Femur (tissue), 1 donor: ENCODE measurements around the gene SMG5.
"Not testable (repeated sequence)": the region's sequence is repeated elsewhere in the genome, so short reads cannot be mapped to it uniquely, and the experiment has no call there.

Experiments used
- DNase-seq: peaks from one replicate; pipeline ENCODE4 v3.0.0-alpha.2; 2017

The SMG5 gene

DNA sequence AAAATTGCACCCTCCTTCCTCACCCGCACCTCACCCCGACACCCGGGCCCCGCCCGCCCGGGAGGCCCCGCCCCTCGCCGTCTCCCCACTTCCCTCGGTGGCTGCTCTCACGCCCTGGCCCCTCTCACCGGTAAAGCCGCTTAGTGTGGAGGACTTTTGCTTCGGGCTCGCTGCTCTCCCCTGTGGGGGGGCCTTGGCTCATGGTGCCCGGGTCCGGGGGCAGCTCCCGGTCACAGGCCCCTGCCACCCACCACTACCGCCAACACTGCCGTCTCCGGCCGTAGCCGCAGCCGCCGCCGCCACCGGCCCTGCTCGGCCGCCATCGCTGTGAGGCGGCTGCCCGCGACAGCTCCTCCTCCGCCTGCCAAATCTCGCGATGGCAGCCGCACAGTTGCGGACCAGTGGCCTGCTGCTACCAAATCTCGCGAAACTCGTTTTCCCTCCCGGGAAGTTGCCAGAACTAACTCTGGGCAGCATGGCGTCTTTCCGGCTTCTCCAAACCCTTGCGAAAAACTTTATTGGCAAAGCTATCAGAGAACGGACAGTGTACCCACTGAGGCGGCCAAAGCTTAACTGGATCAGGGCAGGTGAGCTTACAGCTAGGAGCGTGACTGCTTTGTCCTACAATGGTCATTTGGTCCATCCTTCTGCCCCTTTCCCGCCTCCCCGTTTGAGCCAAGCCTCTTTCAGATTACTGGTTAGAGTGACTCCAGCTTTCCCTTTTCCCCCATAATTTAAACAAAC is at the start of gene SMG5:
TSS of gene SMG5 (minus strand) at position 347 of the 744 bp plus-strand sequence. CDS start at position 202, 145 bp downstream.
- peak; percentile 99 for DNase-seq

DNA sequence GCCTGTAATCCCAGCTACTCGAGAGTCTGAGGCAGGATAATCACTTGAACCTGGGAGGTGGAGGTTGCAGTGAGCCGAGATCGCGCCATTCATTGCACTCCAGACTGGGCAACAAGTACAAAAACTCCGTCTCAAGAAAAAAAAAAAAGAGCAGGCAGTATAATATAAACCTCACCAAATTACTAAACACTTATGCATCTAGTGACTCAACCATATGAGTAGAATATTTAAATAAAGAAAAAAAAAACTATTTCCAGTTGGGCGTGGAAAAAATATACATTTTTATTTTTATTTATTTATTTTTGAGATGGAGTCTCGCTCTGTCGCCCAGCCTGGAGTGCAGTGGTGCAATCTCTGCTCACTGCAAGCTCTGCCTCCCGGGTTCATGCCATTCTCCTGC is 40.6 kb upstream of the SMG5 start:
- not testable (repeated sequence) for DNase-seq

GRCh38 chr1:156320560-156320959 is 37.9 kb upstream of the SMG5 start:
- no peak for DNase-seq

DNA sequence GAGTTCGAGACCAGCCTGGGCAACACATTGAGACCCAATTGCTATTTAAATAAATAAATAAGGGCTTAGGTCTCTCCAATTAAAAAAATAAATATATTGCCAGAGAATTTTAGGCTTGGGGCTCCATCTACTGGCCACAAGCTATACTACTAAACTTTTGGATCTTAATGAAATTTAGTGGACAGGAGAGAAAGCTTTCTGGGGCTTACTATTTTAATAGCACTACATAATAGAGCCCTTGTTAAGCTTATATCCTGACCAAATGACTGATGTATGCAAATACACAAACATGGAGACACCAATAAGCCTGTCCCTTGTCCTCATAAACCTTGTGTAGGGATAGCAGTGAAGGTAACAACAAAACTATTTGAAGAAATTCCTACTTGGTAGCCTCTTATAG is 37.0 kb upstream of the SMG5 start:
- DNase-seq: no peak

GRCh38 chr1:156316909-156317308 is 34.3 kb upstream of the SMG5 start:
- no peak for DNase-seq

GRCh38 chr1:156310962-156311361 is 28.3 kb upstream of the SMG5 start:
- DNase-seq: no peak

- DNase-seq: no peak
Observed at GRCh38 chr1:156308078-156308477, 25.5 kb upstream of the SMG5 start.

DNA sequence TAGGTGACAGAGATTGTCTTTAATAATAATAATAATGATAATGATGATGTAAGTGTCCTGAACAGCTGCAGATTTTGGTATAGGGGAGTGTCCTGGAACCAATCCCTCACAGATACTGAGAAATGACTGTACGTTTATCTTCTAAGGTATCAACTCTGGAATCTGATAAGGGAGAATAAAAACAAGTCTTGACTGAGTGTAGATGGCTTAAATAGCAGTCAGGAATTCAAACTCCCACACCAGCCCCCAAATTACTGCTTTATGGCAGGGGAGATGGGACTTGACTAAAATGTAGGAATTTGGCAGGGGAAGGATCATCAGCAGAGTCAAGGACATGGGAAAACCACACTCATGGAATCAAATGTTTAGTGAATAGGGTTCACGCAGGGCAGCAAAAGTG is 22.6 kb upstream of the SMG5 start:
- DNase-seq: no peak

DNA sequence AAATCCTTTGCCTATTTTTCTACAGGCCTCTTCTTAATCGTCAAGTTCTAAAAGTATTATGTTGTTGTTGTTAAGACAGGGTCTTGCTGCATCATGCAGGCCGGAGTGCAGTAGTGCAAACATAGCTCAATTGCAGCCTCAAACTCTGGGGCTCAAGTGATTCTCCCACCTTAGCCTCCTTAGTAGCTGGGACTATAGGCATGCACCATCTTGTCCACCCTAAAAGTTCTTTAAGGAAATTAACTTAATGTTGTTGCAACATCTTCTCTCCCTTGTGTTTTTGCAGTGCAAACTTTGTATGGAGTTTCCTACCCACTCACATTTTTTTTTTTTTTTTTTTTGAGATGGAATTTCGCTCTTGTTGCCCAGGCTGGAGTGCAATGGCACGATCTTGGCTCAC is 20.6 kb upstream of the SMG5 start:
- no peak for DNase-seq

DNA sequence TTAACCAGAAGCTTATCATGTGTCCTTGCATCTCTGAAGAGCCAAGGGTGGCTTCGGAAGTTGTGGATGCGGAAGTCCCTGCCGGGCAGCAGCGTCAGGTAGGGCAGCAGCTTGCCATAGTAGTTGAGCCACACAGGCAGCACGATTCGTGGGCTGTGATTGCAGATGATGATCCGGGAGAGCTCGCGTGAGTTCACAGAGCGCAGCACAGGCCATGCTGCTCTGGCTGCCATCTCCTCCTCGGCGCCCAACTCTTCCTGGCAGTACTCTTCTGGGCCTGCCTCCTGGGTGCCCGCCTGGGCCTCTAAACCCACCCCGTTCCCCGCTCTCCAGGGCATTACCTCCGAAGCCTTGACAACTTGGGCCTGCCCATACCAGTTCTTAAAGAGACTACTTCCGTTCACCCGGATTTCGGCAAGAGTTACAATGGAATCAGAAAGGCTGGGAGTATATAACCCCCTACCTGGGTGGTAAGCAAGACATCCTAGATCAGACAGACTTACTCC is 16.3 kb upstream of the SMG5 start, which contains the start of gene VHLL:
TSS of gene VHLL (minus strand) at position 456 of the 506 bp plus-strand sequence. CDS start at position 338, 118 bp downstream.
- DNase-seq: no peak

DNA sequence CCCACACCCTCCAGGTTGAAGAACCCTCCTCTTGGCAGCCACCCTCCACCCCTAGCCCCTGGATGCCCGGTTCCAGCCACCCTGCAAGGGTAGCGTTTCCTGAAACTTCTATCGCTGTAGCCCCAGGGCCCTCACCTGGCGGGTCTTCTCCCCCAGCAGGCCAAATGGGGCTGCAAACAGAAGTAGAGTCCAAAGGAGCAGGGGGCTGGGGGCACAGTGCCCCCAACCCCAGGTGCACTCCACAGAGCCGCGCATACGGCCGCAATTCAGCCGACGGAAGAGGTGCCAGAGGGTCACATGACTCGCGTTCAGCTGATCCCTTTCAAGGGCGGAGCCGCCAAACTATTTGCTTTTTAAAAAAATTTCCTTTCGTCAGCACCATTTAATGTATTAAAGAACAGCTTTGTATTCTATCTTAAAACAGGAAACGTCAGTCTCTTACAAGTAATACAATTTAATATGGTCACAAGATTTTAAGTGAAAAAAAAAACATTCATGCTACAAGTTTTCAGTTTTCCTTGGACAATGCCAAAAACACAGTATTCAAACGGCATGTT is 12.8 kb upstream of the SMG5 start, which contains the start of gene GLMP:
TSS of gene GLMP (minus strand) at position 289 of the 557 bp plus-strand sequence. CDS start at position 255, 34 bp downstream.
- DNase-seq: peak; percentile 82

- DNase-seq: no peak
Observed at GRCh38 chr1:156293895-156294294, 11.3 kb upstream of the SMG5 start.

DNA sequence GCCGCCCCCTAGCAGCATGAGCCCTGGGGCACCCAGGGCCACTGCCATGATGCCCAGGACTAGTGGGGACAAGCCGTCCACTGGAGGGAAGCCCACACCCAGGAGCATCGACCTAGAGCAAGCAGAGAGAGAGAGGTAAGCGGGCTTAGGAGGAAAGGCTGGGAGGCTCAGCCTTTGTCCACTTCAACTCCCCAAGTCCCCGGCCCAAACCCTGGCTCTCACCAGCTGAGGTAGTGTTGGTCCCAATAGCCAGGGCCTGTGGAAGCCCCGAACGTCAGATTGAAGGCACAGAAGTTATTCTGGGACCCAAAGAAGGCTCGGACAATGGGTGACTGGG is 10.4 kb upstream of the SMG5 start:
- DNase-seq: no peak

DNA sequence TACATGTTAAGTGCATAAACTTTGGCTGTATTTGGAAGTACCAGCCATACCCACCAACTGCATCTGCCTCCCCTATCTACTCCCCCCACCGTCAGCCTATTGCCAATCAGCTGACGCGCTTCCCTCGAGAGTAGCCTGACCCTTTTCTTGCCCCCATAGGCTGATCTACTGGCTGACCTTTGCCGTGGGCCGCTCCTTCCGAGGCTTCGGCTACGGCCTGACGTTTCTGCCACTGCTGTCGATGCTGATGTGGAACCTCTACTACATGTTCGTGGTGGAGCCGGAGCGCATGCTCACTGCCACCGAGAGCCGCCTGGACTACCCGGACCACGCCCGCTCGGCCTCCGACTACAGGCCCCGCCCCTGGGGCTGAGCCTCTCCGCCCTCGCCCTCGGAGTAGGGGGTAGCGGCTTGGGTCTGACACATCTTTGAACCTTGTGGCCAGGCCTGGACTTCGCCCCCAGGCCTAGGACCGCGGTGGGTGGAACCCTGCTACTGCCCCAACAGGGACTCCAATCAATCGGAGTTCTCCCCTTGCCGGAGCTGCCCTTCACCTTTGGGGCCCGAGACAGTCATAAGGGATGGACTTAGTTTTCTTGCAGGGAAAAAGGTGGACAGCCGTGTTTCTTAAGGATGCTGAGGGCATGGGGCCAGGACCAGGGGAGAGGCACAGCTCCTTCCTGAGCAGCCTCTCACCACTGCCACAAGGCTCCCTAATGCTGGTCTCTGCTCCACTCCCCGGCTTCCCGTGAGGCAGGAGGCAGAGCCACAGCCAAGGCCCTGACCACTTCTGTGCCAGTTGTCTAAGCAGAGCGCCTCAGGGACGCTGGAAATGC is 8.8 kb upstream of the SMG5 start:
- peak; percentile 92 for DNase-seq

- no peak for DNase-seq
Observed at GRCh38 chr1:156289857-156290256, 7.2 kb upstream of the SMG5 start.

- no peak for DNase-seq
Observed at GRCh38 chr1:156286061-156286460, 3.4 kb upstream of the SMG5 start.

- no peak for DNase-seq
Observed at GRCh38 chr1:156285437-156285836, 2.8 kb upstream of the SMG5 start.

- DNase-seq: no peak
Observed at GRCh38 chr1:156284757-156285156, 2.1 kb upstream of the SMG5 start.

DNA sequence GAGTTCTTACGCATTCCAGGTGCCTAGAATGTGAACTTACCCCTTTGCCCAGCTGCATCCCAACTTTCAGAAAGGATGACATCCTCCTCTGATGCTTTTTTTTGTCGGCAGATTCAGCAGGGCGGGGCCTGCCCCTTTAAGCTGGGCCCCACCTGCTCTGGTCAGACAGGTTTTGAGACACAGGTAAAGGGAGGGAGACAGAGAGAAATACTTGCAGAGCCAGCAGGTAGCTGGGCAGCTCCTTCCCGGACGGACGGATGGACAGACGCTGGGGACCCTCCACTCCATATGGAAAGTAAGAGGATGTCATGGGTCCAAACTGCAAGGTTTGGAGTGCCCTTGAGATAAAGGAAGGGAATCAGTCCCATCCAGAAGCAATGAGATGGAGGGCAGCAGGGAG is 1.5 kb upstream of the SMG5 start, which contains the start of gene TMEM79:
TSS of gene TMEM79 (plus strand) at position 214 of the 400 bp plus-strand sequence. CDS start 902 bp downstream, outside the sequence.
- DNase-seq: no peak

DNA sequence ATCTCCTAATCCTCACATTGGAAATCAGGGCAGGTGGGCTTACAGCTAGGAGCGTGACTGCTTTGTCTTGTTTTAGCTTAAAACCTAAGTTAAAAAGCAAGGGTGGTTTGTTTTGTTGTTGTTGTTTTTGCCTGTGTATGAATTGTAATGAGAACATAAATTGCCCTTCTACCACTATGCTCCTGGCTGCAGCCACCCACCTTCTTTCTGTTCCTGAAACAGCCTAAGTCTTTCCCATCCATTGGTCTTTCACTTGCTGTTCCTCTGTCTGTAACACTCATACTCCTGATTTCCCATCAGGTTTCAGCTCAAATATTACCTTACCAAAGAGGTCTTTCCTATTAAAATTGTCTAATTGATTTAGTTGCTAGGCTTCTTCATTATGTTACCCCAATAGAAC is 896 bp upstream of the SMG5 start:
- DNase-seq: no peak

DNA sequence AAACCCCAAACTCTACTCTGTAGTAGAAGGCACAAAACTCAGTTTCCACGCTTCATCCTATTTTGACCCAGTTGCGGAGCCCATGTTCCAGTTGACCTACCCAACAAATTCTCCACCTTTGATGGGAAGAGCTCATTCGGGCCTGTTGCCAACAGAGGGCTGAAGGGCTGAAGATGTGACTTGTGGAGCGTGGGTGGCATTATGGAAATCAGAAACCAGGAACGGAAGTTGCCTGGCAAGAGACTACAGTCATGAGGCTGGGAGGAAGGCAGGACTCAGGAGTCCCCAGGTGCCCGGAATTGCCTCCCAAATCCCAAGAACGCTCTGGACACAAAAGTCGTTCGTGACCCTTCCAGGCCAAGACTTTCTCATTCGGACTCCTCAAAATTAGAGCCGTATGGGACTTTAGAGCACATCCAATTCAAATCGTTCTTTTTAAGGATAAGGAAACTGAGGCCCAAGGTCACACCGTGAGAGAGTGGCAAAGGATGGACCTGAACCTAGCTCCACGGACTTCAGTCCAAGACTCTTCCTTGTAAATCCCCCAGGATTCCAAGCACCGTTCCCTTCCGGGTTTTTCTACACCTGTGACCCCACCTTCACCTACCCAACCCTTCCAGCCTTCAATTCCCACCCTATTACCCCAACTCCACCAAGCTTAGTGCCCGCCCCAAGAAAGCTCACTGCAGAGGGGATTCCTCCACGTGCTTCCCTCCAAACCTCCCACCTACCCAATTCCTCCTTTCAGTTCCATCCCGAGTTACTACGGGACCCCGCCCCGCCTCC is 739 bp downstream of the SMG5 start:
- DNase-seq: no peak

GRCh38 chr1:156281281-156281680 is 1.3 kb downstream of the SMG5 start:
- DNase-seq: no peak

DNA sequence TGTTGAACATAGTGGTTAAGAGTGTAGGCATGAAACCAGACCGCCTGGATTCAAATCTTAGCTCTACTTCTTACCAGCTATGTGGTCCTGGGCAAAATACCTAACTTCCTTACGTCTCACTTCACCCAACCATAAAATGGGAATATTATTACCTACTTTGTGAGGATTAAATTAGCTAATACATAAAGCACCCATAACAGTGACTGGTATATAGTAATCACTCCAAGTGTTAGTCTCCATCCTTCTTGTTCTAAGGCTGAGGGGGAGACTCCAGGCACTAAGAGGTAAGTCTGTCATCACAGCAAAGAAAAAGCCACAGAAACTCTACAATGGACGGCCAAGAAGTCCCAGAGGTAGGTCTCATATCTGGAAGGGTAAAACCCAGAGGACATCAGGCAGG is 2.8 kb downstream of the SMG5 start:
- DNase-seq: no peak
